DND-41 (cell line): ENCODE results near the gene SKAP1.

Source experiments
- ATAC-seq: fragments of 200-7000 bp; cut with Tn5 transposase; 3 replicates; pipeline ENCODE4 v1.9.1; 2021; ENCODE audit warnings: low read depth; ENCODE audit not compliant: insufficient read depth
- DNase-seq: peaks from one replicate; pipeline ENCODE4 v3.0.0-alpha.2; 2020
- H2AFZ ChIP-seq: 2 replicates; pipeline ENCODE4 v1.6.0; 2012; ENCODE audit warnings: low read depth, low read length
- H3K27ac ChIP-seq: 2 replicates; pipeline ENCODE4 v1.5.1; 2012; ENCODE audit warnings: low read length, inconsistent platforms
- H3K27me3 ChIP-seq: fragments of 200-600 bp; sonication (generic); 2 replicates; pipeline ENCODE4 v1.6.0; 2012; ENCODE audit warnings: low read length, mild to moderate bottlenecking, inconsistent platforms; ENCODE audit not compliant: insufficient read depth, poor library complexity
- H3K36me3 ChIP-seq: 2 replicates; pipeline ENCODE4 v1.5.1; 2012; ENCODE audit warnings: low read length, inconsistent platforms; ENCODE audit not compliant: insufficient read depth
- H3K4me1 ChIP-seq: 2 replicates; pipeline ENCODE4 v1.5.1; 2012; ENCODE audit warnings: mild to moderate bottlenecking, low read length; ENCODE audit not compliant: insufficient read depth
- H3K4me2 ChIP-seq: 2 replicates; pipeline ENCODE4 v1.6.0; 2012; ENCODE audit warnings: mild to moderate bottlenecking, moderate library complexity, low read length, inconsistent platforms; ENCODE audit not compliant: insufficient read depth
- H3K4me3 ChIP-seq, 2 experiments: fragments of 200-600 bp in 1 of 2; shearing (Covaris generic) in 1 of 2; 2 replicates each; pipeline ENCODE4 v1.5.1; 2012 to 2016; ENCODE audit warnings: inconsistent platforms in 2 of 2, low read length in 2 of 2, mild to moderate bottlenecking in 2 of 2, low read depth in 1 of 2, moderate library complexity in 1 of 2
- H3K79me2 ChIP-seq: 2 replicates; pipeline ENCODE4 v1.6.0; 2012; ENCODE audit warnings: low read length, inconsistent platforms; ENCODE audit not compliant: insufficient read depth
- H3K9ac ChIP-seq: 2 replicates; pipeline ENCODE4 v1.6.0; 2012; ENCODE audit warnings: low read depth, mild to moderate bottlenecking, inconsistent platforms, low read length, moderate library complexity
- H3K9me3 ChIP-seq: 2 replicates; pipeline ENCODE4 v1.5.1; 2012; ENCODE audit warnings: low read length, moderate library complexity, mild to moderate bottlenecking, inconsistent platforms; ENCODE audit not compliant: insufficient read depth, severe bottlenecking
- H4K20me1 ChIP-seq: 2 replicates; pipeline ENCODE4 v1.6.0; 2012; ENCODE audit warnings: low read length; ENCODE audit not compliant: insufficient read depth
- CTCF ChIP-seq: IDR thresholded peaks from 2 replicates; pipeline ENCODE4 v1.5.1; 2012; ENCODE audit warnings: borderline replicate concordance, low read length, moderate library complexity, mild to moderate bottlenecking; ENCODE audit not compliant: poor library complexity, severe bottlenecking; ENCODE audit errors: extremely low read depth
- EZH2 ChIP-seq: IDR thresholded peaks from 3 replicates; pipeline ENCODE4 v1.6.1; 2012; ENCODE audit warnings: borderline replicate concordance, low read depth, mild to moderate bottlenecking, moderate library complexity, low read length, inconsistent platforms; ENCODE audit not compliant: severe bottlenecking

Gene SKAP1

GRCh38 chr17:48177816-48178215 is 252.2 kb downstream of the SKAP1 start:
- no peak for TF ChIP-seq CTCF
- TF ChIP-seq EZH2, result no peak
- H3K27ac ChIP-seq, result no peak overlapping the region

GRCh38 chr17:48176471-48176855 is 253.6 kb downstream of the SKAP1 start:
- Histone ChIP-seq H4K20me1 (no peaks in the 10 kb centered on the region), H3K27me3 (peaks cover 31% of the 10 kb centered on the region), H3K9me3 (no peaks in the 10 kb centered on the region), H3K9ac (no peak overlapping the region), H3K27ac (no peak overlapping the region), H2AFZ (no peak overlapping the region), H3K4me2 (no peak overlapping the region), H3K4me1 (no peaks in the 10 kb centered on the region), H3K4me3 (no peak overlapping the region), H3K36me3 (no peaks in the 10 kb centered on the region), H3K79me2 (no peaks in the 10 kb centered on the region)
- TF ChIP-seq EZH2 (no peak), CTCF (no peak)
- no peak for DNase-seq
- no peak for ATAC-seq

More at GRCh38 chr17:48177816-48178215, 252.2 kb downstream of the SKAP1 start:
- Histone ChIP-seq H4K20me1 (no peaks in the 10 kb centered on the region), H2AFZ (no peak overlapping the region), H3K4me3 (no peak overlapping the region), H3K9me3 (no peaks in the 10 kb centered on the region), H3K9ac (no peak overlapping the region), H3K4me2 (no peak overlapping the region), H3K27me3 (peaks cover 40% of the 10 kb centered on the region), H3K79me2 (no peaks in the 10 kb centered on the region), H3K4me1 (no peaks in the 10 kb centered on the region), H3K36me3 (no peaks in the 10 kb centered on the region)
- ATAC-seq (no peak), DNase-seq (no peak)

- Histone ChIP-seq H3K27me3 (peaks cover 28% of the 10 kb centered on the region), H4K20me1 (no peaks in the 10 kb centered on the region), H3K79me2 (no peaks in the 10 kb centered on the region), H3K9me3 (no peaks in the 10 kb centered on the region), H3K27ac (no peak overlapping the region), H3K36me3 (no peaks in the 10 kb centered on the region), H3K9ac (no peak overlapping the region), H3K4me1 (no peaks in the 10 kb centered on the region), H2AFZ (no peak overlapping the region), H3K4me2 (no peak overlapping the region), H3K4me3 (no peak overlapping the region)
- no peak for ATAC-seq
- TF ChIP-seq CTCF (no peak), EZH2 (no peak)
- no peak for DNase-seq
These were observed 254.1 kb downstream of the SKAP1 start for GRCh38 chr17:48175692-48176470.
